Activated naive CD8-positive, alpha-beta T cell treated with anti-CD3 and anti-CD28 coated beads, Interleukin-2, amount 10 ng/mL, durations not matched to agents 7 days and 5 days (primary cell): ENCODE data around the gene DNAH14. TPM values are rescaled to one million over a fixed set of nuclear protein-coding genes. Genes with fewer than 3 reads are reported as not detected.
"Not testable (repeated sequence)": the region's sequence is repeated elsewhere in the genome, so short reads cannot be mapped to it uniquely, and the experiment has no call there.

Experiments
- ATAC-seq: fragments of 150-1000 bp; cut with Tn5 transposase; one replicate; pipeline ENCODE4 v1.10.0; 2021; ENCODE audit warnings: low read depth, moderate library complexity
- POLR2A ChIA-PET: fragments of 350-600 bp; sonication (Branson Sonifier 250); formaldehyde crosslinking; loops from one replicate; lab custom pipeline; 2021; ENCODE audit warnings: antibody characterized with exemption; lab: Charles Lee
- DNase-seq: peaks from one replicate; pipeline ENCODE4 v3.0.0; 2021
- H3K27ac Mint-ChIP-seq: one replicate; pipeline ENCODE4 v1.8.0; 2022; ENCODE audit warnings: mild to moderate bottlenecking, mixed read lengths
- H3K27me3 Mint-ChIP-seq: one replicate; pipeline ENCODE4 v1.8.0; 2022; ENCODE audit warnings: mild to moderate bottlenecking, moderate library complexity, mixed read lengths
- H3K36me3 Mint-ChIP-seq: one replicate; pipeline ENCODE4 v1.8.0; 2021; ENCODE audit warnings: mild to moderate bottlenecking, mixed read lengths
- H3K4me1 Mint-ChIP-seq: one replicate; pipeline ENCODE4 v1.8.0; 2021; ENCODE audit warnings: mixed read lengths
- H3K4me3 Mint-ChIP-seq: one replicate; pipeline ENCODE4 v1.8.0; 2022; ENCODE audit warnings: mild to moderate bottlenecking, moderate library complexity, mixed read lengths
- H3K9me3 Mint-ChIP-seq: one replicate; pipeline ENCODE4 v1.8.0; 2021; ENCODE audit warnings: mixed read lengths
- total RNA-seq, 2 experiments: library from RNA; stranded (reverse); gene quantifications; one replicate each; pipeline ENCODE4 v1.2.3, GENCODE V29; 2021

DNAH14 gene
- total RNA-seq, 2 experiments from 2014 or later, result not detected

GRCh38 chr1:225280563-225280962 is 351.1 kb downstream of the DNAH14 start:
- no peak for DNase-seq
- no peaks in the 10 kb centered on the region for H3K4me1 Mint-ChIP-seq
- H3K27ac Mint-ChIP-seq, result no peak overlapping the region
- no peak overlapping the region for H3K4me3 Mint-ChIP-seq
- peaks cover 7% of the 10 kb centered on the region for H3K9me3 Mint-ChIP-seq
- POLR2A ChIA-PET, result no interaction called here
- no peak for ATAC-seq
- no peaks in the 10 kb centered on the region for H3K36me3 Mint-ChIP-seq
- peaks cover 2% of the 10 kb centered on the region for H3K27me3 Mint-ChIP-seq

GRCh38 chr1:225290244-225290643 is 360.8 kb downstream of the DNAH14 start:
- H3K27ac Mint-ChIP-seq, result no peak overlapping the region
- no peak overlapping the region for H3K4me3 Mint-ChIP-seq
- peaks cover 2% of the 10 kb centered on the region for H3K9me3 Mint-ChIP-seq
- peaks cover 7% of the 10 kb centered on the region for H3K27me3 Mint-ChIP-seq
- ATAC-seq (no peak), DNase-seq (no peak)
- H3K4me1 Mint-ChIP-seq, result no peaks in the 10 kb centered on the region
- POLR2A ChIA-PET, result no interaction called here
- no peaks in the 10 kb centered on the region for H3K36me3 Mint-ChIP-seq

GRCh38 chr1:225299624-225300023 is 370.1 kb downstream of the DNAH14 start:
- no peak overlapping the region for H3K27ac Mint-ChIP-seq
- peaks cover 8% of the 10 kb centered on the region for H3K9me3 Mint-ChIP-seq
- H3K4me3 Mint-ChIP-seq, result no peak overlapping the region
- POLR2A ChIA-PET, result no interaction called here
- peaks cover 4% of the 10 kb centered on the region for H3K27me3 Mint-ChIP-seq
- no peak for DNase-seq
- no peak for ATAC-seq
- H3K36me3 Mint-ChIP-seq, result no peaks in the 10 kb centered on the region
- H3K4me1 Mint-ChIP-seq, result no peaks in the 10 kb centered on the region

GRCh38 chr1:225300381-225300780 is 370.9 kb downstream of the DNAH14 start:
- Mint-ChIP-seq H3K4me1 (no peaks in the 10 kb centered on the region), H3K27me3 (peaks cover 4% of the 10 kb centered on the region)
- no peak for DNase-seq

GRCh38 chr1:225304996-225305395 is 375.5 kb downstream of the DNAH14 start:
- Mint-ChIP-seq H3K27ac (no peak overlapping the region), H3K4me1 (no peaks in the 10 kb centered on the region), H3K4me3 (no peak overlapping the region), H3K27me3 (peaks cover 2% of the 10 kb centered on the region), H3K9me3 (no peaks in the 10 kb centered on the region), H3K36me3 (no peaks in the 10 kb centered on the region)
- POLR2A ChIA-PET, result no interaction called here
- DNase-seq (no peak), ATAC-seq (no peak)

More at GRCh38 chr1:225300381-225300780, 370.9 kb downstream of the DNAH14 start:
- POLR2A ChIA-PET, result no interaction called here
- Mint-ChIP-seq H3K4me3 (no peak overlapping the region), H3K36me3 (no peaks in the 10 kb centered on the region), H3K27ac (no peak overlapping the region), H3K9me3 (peaks cover 4% of the 10 kb centered on the region)
- ATAC-seq, result no peak

- ATAC-seq, H3K4me1 Mint-ChIP-seq, H3K36me3 Mint-ChIP-seq, H3K9me3 Mint-ChIP-seq, DNase-seq, H3K27ac Mint-ChIP-seq, POLR2A ChIA-PET, H3K27me3 Mint-ChIP-seq, H3K4me3 Mint-ChIP-seq: not testable (repeated sequence)
Observed at GRCh38 chr1:225310544-225310943, 381.1 kb downstream of the DNAH14 start.

GRCh38 chr1:225318706-225319575 is 389.5 kb downstream of the DNAH14 start:
- peaks cover 4% of the 10 kb centered on the region for H3K27me3 Mint-ChIP-seq
- H3K9me3 Mint-ChIP-seq, result peaks cover 1% of the 10 kb centered on the region
- DNase-seq, result no peak
- no peaks in the 10 kb centered on the region for H3K4me1 Mint-ChIP-seq
- H3K4me3 Mint-ChIP-seq, result no peak overlapping the region
- POLR2A ChIA-PET, result no interaction called here
- H3K27ac Mint-ChIP-seq, result no peak overlapping the region
- peak; percentile 67 for ATAC-seq
- H3K36me3 Mint-ChIP-seq, result peaks cover 3% of the 10 kb centered on the region

GRCh38 chr1:225319871-225320270 is 390.4 kb downstream of the DNAH14 start:
- POLR2A ChIA-PET, result no interaction called here
- Mint-ChIP-seq H3K4me1 (no peaks in the 10 kb centered on the region), H3K27me3 (peaks cover 2% of the 10 kb centered on the region), H3K4me3 (no peak overlapping the region), H3K36me3 (peaks cover 2% of the 10 kb centered on the region), H3K9me3 (no peaks in the 10 kb centered on the region), H3K27ac (no peak overlapping the region)
- no peak for ATAC-seq
- DNase-seq, result no peak

- Mint-ChIP-seq H3K4me3 (no peak overlapping the region), H3K9me3 (no peaks in the 10 kb centered on the region), H3K4me1 (no peaks in the 10 kb centered on the region), H3K27ac (no peak overlapping the region), H3K27me3 (peaks cover 2% of the 10 kb centered on the region), H3K36me3 (no peaks in the 10 kb centered on the region)
- DNase-seq, result no peak
- POLR2A ChIA-PET, result no interaction called here
- no peak for ATAC-seq
Observed at GRCh38 chr1:225321784-225322183, 392.3 kb downstream of the DNAH14 start.

- H3K36me3 Mint-ChIP-seq, result no peaks in the 10 kb centered on the region
- POLR2A ChIA-PET, result no interaction called here
- ATAC-seq, result no peak
- DNase-seq, result no peak
- H3K4me1 Mint-ChIP-seq, result no peaks in the 10 kb centered on the region
- no peaks in the 10 kb centered on the region for H3K9me3 Mint-ChIP-seq
- H3K4me3 Mint-ChIP-seq, result no peak overlapping the region
- H3K27me3 Mint-ChIP-seq, result peaks cover 12% of the 10 kb centered on the region
- no peak overlapping the region for H3K27ac Mint-ChIP-seq
Observed at GRCh38 chr1:225329041-225329440, 399.6 kb downstream of the DNAH14 start.

- H3K27ac Mint-ChIP-seq, H3K36me3 Mint-ChIP-seq, H3K4me3 Mint-ChIP-seq, DNase-seq, POLR2A ChIA-PET, H3K9me3 Mint-ChIP-seq, H3K4me1 Mint-ChIP-seq, ATAC-seq: not testable (repeated sequence)
- H3K27me3 Mint-ChIP-seq, result peaks cover 10% of the 10 kb centered on the region
Observed at GRCh38 chr1:225329996-225330395, 400.5 kb downstream of the DNAH14 start.

- Mint-ChIP-seq H3K27ac (no peak overlapping the region), H3K4me3 (no peak overlapping the region), H3K36me3 (no peaks in the 10 kb centered on the region), H3K9me3 (no peaks in the 10 kb centered on the region), H3K4me1 (no peaks in the 10 kb centered on the region), H3K27me3 (peaks cover 10% of the 10 kb centered on the region)
- POLR2A ChIA-PET, result no interaction called here
- no peak for ATAC-seq
- DNase-seq, result no peak
Observed at GRCh38 chr1:225332686-225333085, 403.2 kb downstream of the DNAH14 start.

GRCh38 chr1:225335098-225335778 is 405.8 kb downstream of the DNAH14 start:
- DNase-seq, POLR2A ChIA-PET, H3K27me3 Mint-ChIP-seq, H3K36me3 Mint-ChIP-seq, ATAC-seq, H3K4me3 Mint-ChIP-seq, H3K27ac Mint-ChIP-seq, H3K4me1 Mint-ChIP-seq, H3K9me3 Mint-ChIP-seq: not testable (repeated sequence)

- Mint-ChIP-seq H3K9me3 (no peaks in the 10 kb centered on the region), H3K27ac (no peak overlapping the region), H3K4me1 (no peaks in the 10 kb centered on the region), H3K4me3 (no peak overlapping the region), H3K36me3 (no peaks in the 10 kb centered on the region), H3K27me3 (peaks cover 10% of the 10 kb centered on the region)
- ATAC-seq (no peak), DNase-seq (no peak)
- POLR2A ChIA-PET, result no interaction called here
Observed at GRCh38 chr1:225338545-225338944, 409.1 kb downstream of the DNAH14 start.
